ENCODE measurements around the gene NTM. TPM values are rescaled to one million over a fixed set of nuclear protein-coding genes. Genes with fewer than 3 reads are reported as not detected.

Gene NTM
- total and polyA plus RNA-seq, 10 donors = 0.13 to 1.6 (median 0.67) TPM

GRCh38 chr11:132028380-132029240 lies 658.2 kb downstream of the NTM start:
- 81 to 96% (median 89%) methylated on average over 4 of the region's 4 CpGs for WGBS, 5 donors
- TF ChIP-seq CTCF (IDR thresholded peaks at IDR 0.05 in 8 of 11, conservative IDR thresholded peaks at IDR 0.05 in 3 of 11) (peak in 6 of 11 experiments; percentile 7 to 50 (median 42)), POLR2AphosphoS5 (IDR thresholded peaks at IDR 0.05) (no peak), POLR2A (IDR thresholded peaks at IDR 0.05) (no peak)
- Histone ChIP-seq H3K27ac (no peak overlapping the region), H3K4me3 (no peak overlapping the region), H3K9me3 (no peaks in the 10 kb centered on the region), H3K4me1 (no peaks in the 10 kb centered on the region), H3K27me3 (replicated peaks in 1 of 7) (no peaks in the 10 kb centered on the region), H3K36me3 (no peaks in the 10 kb centered on the region)
- no peak for DNase-seq
- intact Hi-C loops (cut with DNase I; ENCODE audit: low total_unique reads) = no loop called here

GRCh38 chr11:132030896-132031295 lies 660.5 kb downstream of the NTM start:
- Histone ChIP-seq H3K27me3 (replicated peaks in 1 of 7) (no peaks in the 10 kb centered on the region), H3K4me3 (no peak overlapping the region), H3K27ac (no peak overlapping the region), H3K36me3 (no peaks in the 10 kb centered on the region), H3K4me1 (no peaks in the 10 kb centered on the region), H3K9me3 (no peaks in the 10 kb centered on the region)
- TF ChIP-seq POLR2AphosphoS5 (IDR thresholded peaks at IDR 0.05) (no peak), CTCF (IDR thresholded peaks at IDR 0.05 in 8 of 11, conservative IDR thresholded peaks at IDR 0.05 in 3 of 11) (no peak), POLR2A (IDR thresholded peaks at IDR 0.05) (no peak)
- 65 to 87% (median 74%) methylated on average over 3 of the region's 3 CpGs for WGBS, 5 donors
- DNase-seq = no peak
- intact Hi-C loops (cut with DNase I; ENCODE audit: low total_unique reads) = no loop called here

- Histone ChIP-seq H3K27ac (no peak overlapping the region), H3K36me3 (no peaks in the 10 kb centered on the region), H3K4me3 (no peak overlapping the region), H3K4me1 (no peaks in the 10 kb centered on the region), H3K9me3 (no peaks in the 10 kb centered on the region), H3K27me3 (replicated peaks in 1 of 7) (no peaks in the 10 kb centered on the region)
- intact Hi-C loops (cut with DNase I; ENCODE audit: low total_unique reads) = no loop called here
- 76 to 89% (median 82%) methylated on average over 2 of the region's 2 CpGs for WGBS, 5 donors
- DNase-seq = no peak
- TF ChIP-seq POLR2A (IDR thresholded peaks at IDR 0.05) (no peak), CTCF (IDR thresholded peaks at IDR 0.05 in 8 of 11, conservative IDR thresholded peaks at IDR 0.05 in 3 of 11) (no peak), POLR2AphosphoS5 (IDR thresholded peaks at IDR 0.05) (no peak)
These were observed 662.1 kb downstream of the NTM start for GRCh38 chr11:132032555-132032954.

- DNase-seq = no peak
- intact Hi-C loops (cut with DNase I; ENCODE audit: low total_unique reads) = no loop called here
- H3K36me3 ChIP-seq = no peaks in the 10 kb centered on the region
- H3K9me3 ChIP-seq = no peaks in the 10 kb centered on the region
- H3K4me3 ChIP-seq = no peak overlapping the region
- no peaks in the 10 kb centered on the region for H3K27me3 ChIP-seq (replicated peaks in 1 of 7)
- WGBS, 5 donors = 78 to 84% (median 83%) methylated on average over 4 of the region's 4 CpGs
- H3K27ac ChIP-seq = no peak overlapping the region
- TF ChIP-seq POLR2A (IDR thresholded peaks at IDR 0.05) = no peak
- TF ChIP-seq CTCF (IDR thresholded peaks at IDR 0.05 in 8 of 11, conservative IDR thresholded peaks at IDR 0.05 in 3 of 11) = no peak
- no peak for TF ChIP-seq POLR2AphosphoS5 (IDR thresholded peaks at IDR 0.05)
- H3K4me1 ChIP-seq = no peaks in the 10 kb centered on the region
These were observed 662.6 kb downstream of the NTM start for GRCh38 chr11:132033051-132033450.

Data from spleen (tissue), 11 donors.